ENCODE measurements around the gene WDFY4.

The WDFY4 gene

GRCh38 chr10:48904861-48905260, 220.2 kb downstream of the WDFY4 start:
- H3K9ac ChIP-seq (ENCODE audit: low read depth in 1 of 2, low read length in 2 of 2): no peak overlapping the region
- no peak overlapping the region for H3K4me3 ChIP-seq (ENCODE audit: low read length in 2 of 2)
- no peaks in the 10 kb centered on the region for H3K36me3 ChIP-seq (ENCODE audit: control insufficient read depth in 2 of 2, insufficient read depth in 2 of 2, low read length in 2 of 2)
- H3K9me3 ChIP-seq (ENCODE audit: control insufficient read depth in 2 of 2, low read length in 2 of 2): no peaks in the 10 kb centered on the region
- no peak overlapping the region for H3K27ac ChIP-seq (ENCODE audit: low read depth in 2 of 2, low read length in 2 of 2)
- H3K27me3 ChIP-seq (ENCODE audit: control insufficient read depth in 2 of 2, insufficient read depth in 2 of 2, low read length in 2 of 2): no peaks in the 10 kb centered on the region
- no peaks in the 10 kb centered on the region for H3K4me1 ChIP-seq (ENCODE audit: control insufficient read depth in 2 of 2, insufficient read depth in 2 of 2, low read length in 2 of 2)

- no peak overlapping the region for H3K9ac ChIP-seq (ENCODE audit: low read depth in 1 of 2, low read length in 2 of 2)
- no peaks in the 10 kb centered on the region for H3K4me1 ChIP-seq (ENCODE audit: control insufficient read depth in 2 of 2, insufficient read depth in 2 of 2, low read length in 2 of 2)
- no peaks in the 10 kb centered on the region for H3K27me3 ChIP-seq (ENCODE audit: control insufficient read depth in 2 of 2, insufficient read depth in 2 of 2, low read length in 2 of 2)
- H3K27ac ChIP-seq (ENCODE audit: low read depth in 2 of 2, low read length in 2 of 2): no peak overlapping the region
- no peaks in the 10 kb centered on the region for H3K9me3 ChIP-seq (ENCODE audit: control insufficient read depth in 2 of 2, low read length in 2 of 2)
- no peak overlapping the region for H3K4me3 ChIP-seq (ENCODE audit: low read length in 2 of 2)
- H3K36me3 ChIP-seq (ENCODE audit: control insufficient read depth in 2 of 2, insufficient read depth in 2 of 2, low read length in 2 of 2): no peaks in the 10 kb centered on the region
Observed at GRCh38 chr10:48905311-48905710, 220.6 kb downstream of the WDFY4 start.

- Histone ChIP-seq H3K9ac (ENCODE audit: low read depth in 1 of 2, low read length in 2 of 2) (no peak overlapping the region), H3K4me1 (ENCODE audit: control insufficient read depth in 2 of 2, insufficient read depth in 2 of 2, low read length in 2 of 2) (no peaks in the 10 kb centered on the region)
Observed at GRCh38 chr10:48906841-48907240, 222.2 kb downstream of the WDFY4 start.

GRCh38 chr10:48907730-48908129, 223.1 kb downstream of the WDFY4 start:
- H3K4me3 ChIP-seq (ENCODE audit: low read length in 2 of 2): no peak overlapping the region
- H3K27ac ChIP-seq (ENCODE audit: low read depth in 2 of 2, low read length in 2 of 2): no peak overlapping the region
- H3K4me1 ChIP-seq (ENCODE audit: control insufficient read depth in 2 of 2, insufficient read depth in 2 of 2, low read length in 2 of 2): no peaks in the 10 kb centered on the region
- H3K9me3 ChIP-seq (ENCODE audit: control insufficient read depth in 2 of 2, low read length in 2 of 2): no peaks in the 10 kb centered on the region
- H3K9ac ChIP-seq (ENCODE audit: low read depth in 1 of 2, low read length in 2 of 2): no peak overlapping the region
- H3K36me3 ChIP-seq (ENCODE audit: control insufficient read depth in 2 of 2, insufficient read depth in 2 of 2, low read length in 2 of 2): peaks cover 0 to 2% of the 10 kb centered on the region in 2 donors
- no peaks in the 10 kb centered on the region for H3K27me3 ChIP-seq (ENCODE audit: control insufficient read depth in 2 of 2, insufficient read depth in 2 of 2, low read length in 2 of 2)

More at GRCh38 chr10:48906841-48907240, 222.2 kb downstream of the WDFY4 start:
- Histone ChIP-seq H3K27ac (ENCODE audit: low read depth in 2 of 2, low read length in 2 of 2) (no peak overlapping the region), H3K4me3 (ENCODE audit: low read length in 2 of 2) (no peak overlapping the region), H3K27me3 (ENCODE audit: control insufficient read depth in 2 of 2, insufficient read depth in 2 of 2, low read length in 2 of 2) (no peaks in the 10 kb centered on the region), H3K36me3 (ENCODE audit: control insufficient read depth in 2 of 2, insufficient read depth in 2 of 2, low read length in 2 of 2) (peaks cover 0 to 2% of the 10 kb centered on the region in 2 donors), H3K9me3 (ENCODE audit: control insufficient read depth in 2 of 2, low read length in 2 of 2) (no peaks in the 10 kb centered on the region)

GRCh38 chr10:48910548-48910947, 225.9 kb downstream of the WDFY4 start:
- no peaks in the 10 kb centered on the region for H3K9me3 ChIP-seq (ENCODE audit: control insufficient read depth in 2 of 2, low read length in 2 of 2)
- peaks cover 0 to 2% of the 10 kb centered on the region in 2 donors for H3K36me3 ChIP-seq (ENCODE audit: control insufficient read depth in 2 of 2, insufficient read depth in 2 of 2, low read length in 2 of 2)
- H3K27ac ChIP-seq (ENCODE audit: low read depth in 2 of 2, low read length in 2 of 2): no peak overlapping the region
- H3K4me3 ChIP-seq (ENCODE audit: low read length in 2 of 2): no peak overlapping the region
- H3K4me1 ChIP-seq (ENCODE audit: control insufficient read depth in 2 of 2, insufficient read depth in 2 of 2, low read length in 2 of 2): no peaks in the 10 kb centered on the region
- no peak overlapping the region for H3K9ac ChIP-seq (ENCODE audit: low read depth in 1 of 2, low read length in 2 of 2)
- no peaks in the 10 kb centered on the region for H3K27me3 ChIP-seq (ENCODE audit: control insufficient read depth in 2 of 2, insufficient read depth in 2 of 2, low read length in 2 of 2)

GRCh38 chr10:48913674-48914073, 229.0 kb downstream of the WDFY4 start:
- no peak overlapping the region for H3K27ac ChIP-seq (ENCODE audit: low read depth in 2 of 2, low read length in 2 of 2)
- no peak overlapping the region for H3K9ac ChIP-seq (ENCODE audit: low read depth in 1 of 2, low read length in 2 of 2)
- H3K4me3 ChIP-seq (ENCODE audit: low read length in 2 of 2): no peak overlapping the region
- H3K4me1 ChIP-seq (ENCODE audit: control insufficient read depth in 2 of 2, insufficient read depth in 2 of 2, low read length in 2 of 2): no peaks in the 10 kb centered on the region
- H3K9me3 ChIP-seq (ENCODE audit: control insufficient read depth in 2 of 2, low read length in 2 of 2): no peaks in the 10 kb centered on the region
- H3K36me3 ChIP-seq (ENCODE audit: control insufficient read depth in 2 of 2, insufficient read depth in 2 of 2, low read length in 2 of 2): peaks cover 0 to 2% of the 10 kb centered on the region in 2 donors
- no peaks in the 10 kb centered on the region for H3K27me3 ChIP-seq (ENCODE audit: control insufficient read depth in 2 of 2, insufficient read depth in 2 of 2, low read length in 2 of 2)

- Histone ChIP-seq H3K36me3 (ENCODE audit: control insufficient read depth in 2 of 2, insufficient read depth in 2 of 2, low read length in 2 of 2) (no peaks in the 10 kb centered on the region), H3K27me3 (ENCODE audit: control insufficient read depth in 2 of 2, insufficient read depth in 2 of 2, low read length in 2 of 2) (no peaks in the 10 kb centered on the region), H3K9me3 (ENCODE audit: control insufficient read depth in 2 of 2, low read length in 2 of 2) (no peaks in the 10 kb centered on the region), H3K9ac (ENCODE audit: low read depth in 1 of 2, low read length in 2 of 2) (no peak overlapping the region), H3K27ac (ENCODE audit: low read depth in 2 of 2, low read length in 2 of 2) (no peak overlapping the region), H3K4me3 (ENCODE audit: low read length in 2 of 2) (no peak overlapping the region), H3K4me1 (ENCODE audit: control insufficient read depth in 2 of 2, insufficient read depth in 2 of 2, low read length in 2 of 2) (no peaks in the 10 kb centered on the region)
Observed at GRCh38 chr10:48923748-48924147, 239.1 kb downstream of the WDFY4 start.

- Histone ChIP-seq H3K36me3 (ENCODE audit: control insufficient read depth in 2 of 2, insufficient read depth in 2 of 2, low read length in 2 of 2) (no peaks in the 10 kb centered on the region), H3K4me1 (ENCODE audit: control insufficient read depth in 2 of 2, insufficient read depth in 2 of 2, low read length in 2 of 2) (no peaks in the 10 kb centered on the region), H3K9ac (ENCODE audit: low read depth in 1 of 2, low read length in 2 of 2) (no peak overlapping the region), H3K9me3 (ENCODE audit: control insufficient read depth in 2 of 2, low read length in 2 of 2) (no peaks in the 10 kb centered on the region), H3K27ac (ENCODE audit: low read depth in 2 of 2, low read length in 2 of 2) (no peak overlapping the region), H3K27me3 (ENCODE audit: control insufficient read depth in 2 of 2, insufficient read depth in 2 of 2, low read length in 2 of 2) (no peaks in the 10 kb centered on the region), H3K4me3 (ENCODE audit: low read length in 2 of 2) (no peak overlapping the region)
Observed at GRCh38 chr10:48924988-48925387, 240.3 kb downstream of the WDFY4 start.

GRCh38 chr10:48926255-48926654, 241.6 kb downstream of the WDFY4 start:
- H3K27me3 ChIP-seq (ENCODE audit: control insufficient read depth in 2 of 2, insufficient read depth in 2 of 2, low read length in 2 of 2): no peaks in the 10 kb centered on the region
- no peak overlapping the region for H3K9ac ChIP-seq (ENCODE audit: low read depth in 1 of 2, low read length in 2 of 2)
- no peaks in the 10 kb centered on the region for H3K4me1 ChIP-seq (ENCODE audit: control insufficient read depth in 2 of 2, insufficient read depth in 2 of 2, low read length in 2 of 2)
- no peak overlapping the region for H3K4me3 ChIP-seq (ENCODE audit: low read length in 2 of 2)
- no peaks in the 10 kb centered on the region for H3K9me3 ChIP-seq (ENCODE audit: control insufficient read depth in 2 of 2, low read length in 2 of 2)
- no peak overlapping the region for H3K27ac ChIP-seq (ENCODE audit: low read depth in 2 of 2, low read length in 2 of 2)
- H3K36me3 ChIP-seq (ENCODE audit: control insufficient read depth in 2 of 2, insufficient read depth in 2 of 2, low read length in 2 of 2): no peaks in the 10 kb centered on the region

- Histone ChIP-seq H3K9me3 (ENCODE audit: control insufficient read depth in 2 of 2, low read length in 2 of 2) (no peaks in the 10 kb centered on the region), H3K27me3 (ENCODE audit: control insufficient read depth in 2 of 2, insufficient read depth in 2 of 2, low read length in 2 of 2) (no peaks in the 10 kb centered on the region), H3K4me3 (ENCODE audit: low read length in 2 of 2) (no peak overlapping the region), H3K9ac (ENCODE audit: low read depth in 1 of 2, low read length in 2 of 2) (no peak overlapping the region), H3K36me3 (ENCODE audit: control insufficient read depth in 2 of 2, insufficient read depth in 2 of 2, low read length in 2 of 2) (no peaks in the 10 kb centered on the region), H3K4me1 (ENCODE audit: control insufficient read depth in 2 of 2, insufficient read depth in 2 of 2, low read length in 2 of 2) (no peaks in the 10 kb centered on the region), H3K27ac (ENCODE audit: low read depth in 2 of 2, low read length in 2 of 2) (no peak overlapping the region)
Observed at GRCh38 chr10:48926764-48927540, 242.3 kb downstream of the WDFY4 start.
